Activated CD8-positive, alpha-beta memory T cell treated with anti-CD3 and anti-CD28 coated beads for 4 hours (primary cell): ENCODE results near the gene TOE1.
"Not testable (repeated sequence)": the region's sequence is repeated elsewhere in the genome, so short reads cannot be mapped to it uniquely, and the experiment has no call there.

Source experiments
- DNase-seq, 2 donors: peaks; one replicate each; pipeline ENCODE4 v3.0.0-alpha.2; 2020; ENCODE audit warnings: low read depth in 2 of 2

Gene TOE1

GRCh38 chr1:45339789-45340558, at the start of gene TOE1, which contains the start of gene MUTYH:
Gene TOE1 (plus strand): TSS chr1:45340170. CDS start chr1:45340253, 83 bp downstream.
Gene MUTYH (minus strand): TSS chr1:45340440. CDS start chr1:45334505, 5,935 bp downstream.
- DNase-seq = peak; percentile 81 to 85

GRCh38 chr1:45291002-45291401, 49.0 kb upstream of the TOE1 start:
- not testable (repeated sequence) for DNase-seq

DNA sequence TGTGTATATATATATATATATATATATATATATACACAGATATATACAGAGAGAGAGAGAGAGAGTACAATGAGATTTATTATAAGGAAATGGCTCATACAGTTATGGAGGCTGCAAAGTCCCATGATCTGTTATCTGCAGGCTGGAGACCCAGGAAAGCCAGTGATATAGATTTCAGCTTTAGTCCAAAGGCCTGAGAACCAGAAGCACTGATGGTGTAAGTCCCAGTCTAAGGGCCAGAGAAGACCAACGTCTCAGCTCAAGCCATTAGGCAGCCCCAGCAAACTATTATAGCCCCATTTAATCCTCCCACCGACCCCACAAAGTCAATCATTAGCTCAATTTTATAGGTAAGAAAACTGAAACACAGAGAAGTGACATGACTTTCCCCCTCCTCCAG, 48.3 kb upstream of the TOE1 start:
- DNase-seq = no peak

- no peak for DNase-seq
Observed at GRCh38 chr1:45297666-45298356, 42.2 kb upstream of the TOE1 start.

DNA sequence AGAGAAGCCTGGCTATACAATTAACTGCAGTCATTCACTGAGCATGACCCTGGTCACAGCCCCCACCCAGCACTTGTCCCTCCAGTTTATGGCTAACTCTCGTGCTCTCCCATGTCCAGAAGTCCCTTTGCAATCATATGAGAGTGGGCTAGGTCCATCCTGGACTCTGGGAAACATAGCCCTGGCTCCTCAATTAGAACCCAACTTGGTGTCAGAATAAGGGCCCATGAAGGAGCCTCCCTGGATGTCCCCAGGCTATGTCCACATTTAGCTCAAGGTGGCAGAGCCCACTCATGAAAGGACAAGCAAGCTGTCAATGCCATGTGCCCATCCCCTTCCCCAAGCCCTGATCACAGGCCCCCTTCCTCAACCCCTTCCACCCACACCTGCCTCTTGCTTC, 40.7 kb upstream of the TOE1 start:
- no peak for DNase-seq

- peak in 1 of 2 donors; percentile 3 for DNase-seq
Observed at GRCh38 chr1:45299981-45300668, 39.8 kb upstream of the TOE1 start.

GRCh38 chr1:45300669-45300997, 39.3 kb upstream of the TOE1 start:
- DNase-seq = no peak

DNA sequence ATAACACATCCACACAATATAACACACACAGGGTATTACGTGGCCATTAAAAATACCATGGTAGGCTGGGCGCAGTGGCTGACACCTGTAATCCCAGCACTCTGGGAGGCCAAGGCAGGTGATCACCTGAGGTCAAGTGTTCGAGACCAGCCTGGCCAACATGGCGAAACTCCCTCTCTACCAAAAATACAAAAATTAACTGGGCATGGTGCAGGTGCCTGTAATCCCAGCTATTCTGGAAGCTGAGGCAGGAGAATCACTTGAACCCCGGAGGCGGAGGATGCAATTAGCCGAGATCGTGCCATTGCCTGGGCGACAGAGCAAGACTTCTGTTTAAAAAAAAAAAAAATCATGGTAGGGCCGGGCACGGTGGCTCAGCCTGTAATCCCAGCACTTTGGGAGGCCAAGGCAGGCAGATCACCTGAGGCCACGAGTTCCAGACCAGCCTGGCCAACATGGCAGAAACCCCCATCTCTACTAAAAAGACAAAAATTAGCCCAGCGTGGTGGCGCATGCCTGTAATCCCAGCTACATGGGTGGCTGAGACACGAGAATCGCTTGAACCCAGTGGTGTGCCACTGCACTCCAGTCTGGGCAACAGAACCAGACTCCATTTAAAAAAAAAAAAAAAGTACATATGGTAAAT, 37.3 kb upstream of the TOE1 start:
- DNase-seq = no peak

- DNase-seq = peak; percentile 98 to 99
Observed at GRCh38 chr1:45303520-45304310, 36.3 kb upstream of the TOE1 start.

DNA sequence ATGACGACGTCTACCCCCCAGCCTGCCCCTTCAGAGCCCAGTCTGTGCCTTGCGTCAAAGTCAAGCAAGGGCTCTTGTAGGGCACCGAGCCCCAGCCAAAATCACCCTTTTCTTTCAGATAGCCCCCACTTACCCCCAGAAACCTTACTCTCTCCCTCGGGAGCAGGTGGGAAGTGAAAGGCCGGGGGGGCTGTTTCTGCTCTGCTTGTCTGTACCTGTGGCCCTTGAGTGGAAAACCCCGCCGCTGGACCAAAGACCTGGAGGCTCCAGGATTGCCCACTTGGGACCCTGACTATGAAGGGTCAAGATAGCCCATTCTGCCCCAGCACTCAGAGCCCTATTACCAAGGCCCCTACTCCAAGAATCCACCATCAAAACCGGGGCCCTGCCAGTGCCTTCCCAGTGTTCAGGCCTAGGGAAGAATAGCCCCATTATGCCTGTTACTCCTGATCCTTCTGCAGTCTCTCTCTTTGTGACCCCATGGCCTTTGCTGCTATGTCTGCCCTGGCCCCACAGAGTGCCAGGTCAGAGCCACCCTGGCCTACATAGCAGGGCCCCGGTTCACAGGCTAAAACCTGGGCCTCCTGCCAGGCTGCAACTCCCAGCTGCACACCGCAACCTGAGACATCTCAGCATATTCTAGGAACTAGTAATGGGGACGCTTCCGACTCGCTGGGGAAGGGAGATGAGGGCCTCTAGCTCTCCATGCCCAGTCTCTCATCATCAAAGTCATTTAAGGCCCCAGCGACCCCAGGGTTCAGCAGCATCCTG, 35.5 kb upstream of the TOE1 start:
- no peak for DNase-seq

DNA sequence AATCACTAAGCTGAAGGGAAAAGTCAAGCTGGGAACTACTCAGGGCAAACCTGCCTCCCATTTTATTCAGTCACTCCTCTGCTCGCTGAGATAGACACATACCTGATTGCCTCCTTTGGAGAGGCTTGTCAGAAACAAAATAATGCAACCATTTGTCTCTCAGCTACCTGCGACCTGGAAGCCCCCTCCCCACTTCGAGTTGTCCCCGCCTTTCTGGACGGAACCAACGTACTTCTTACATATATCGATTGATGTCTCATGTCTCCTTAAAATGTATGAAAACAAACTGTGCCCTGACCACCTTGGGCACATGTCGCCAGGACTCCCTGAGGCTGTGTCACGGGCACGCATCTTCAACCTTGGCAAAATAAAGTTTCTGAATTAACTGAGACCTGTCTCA, 34.7 kb upstream of the TOE1 start:
- DNase-seq = no peak

GRCh38 chr1:45306319-45306718, 33.7 kb upstream of the TOE1 start:
- DNase-seq = no peak

GRCh38 chr1:45306905-45307304, 33.1 kb upstream of the TOE1 start:
- DNase-seq = no peak

GRCh38 chr1:45314266-45314665, 25.7 kb upstream of the TOE1 start:
- no peak for DNase-seq

- DNase-seq = no peak
Observed at GRCh38 chr1:45317166-45317565, 22.8 kb upstream of the TOE1 start.

DNA sequence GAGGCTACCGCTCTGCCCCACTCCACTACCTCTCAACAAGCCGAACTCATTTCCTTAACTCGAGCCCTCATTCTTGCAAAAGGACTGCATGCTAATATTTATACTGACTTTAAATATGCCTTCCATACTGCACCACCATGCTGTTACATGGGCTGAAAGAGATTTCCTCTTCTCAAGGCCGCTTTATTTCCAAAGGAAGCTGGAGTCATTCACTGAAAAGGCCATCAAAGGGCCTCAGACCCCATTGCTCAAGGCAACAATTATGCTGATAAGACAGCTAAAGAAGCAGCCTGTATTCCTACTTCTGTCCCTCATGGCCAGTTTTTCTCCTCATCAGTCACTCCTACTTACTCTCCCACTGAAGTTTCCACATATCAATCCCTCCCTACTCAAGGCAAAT, 20.2 kb upstream of the TOE1 start:
- no peak for DNase-seq

DNA sequence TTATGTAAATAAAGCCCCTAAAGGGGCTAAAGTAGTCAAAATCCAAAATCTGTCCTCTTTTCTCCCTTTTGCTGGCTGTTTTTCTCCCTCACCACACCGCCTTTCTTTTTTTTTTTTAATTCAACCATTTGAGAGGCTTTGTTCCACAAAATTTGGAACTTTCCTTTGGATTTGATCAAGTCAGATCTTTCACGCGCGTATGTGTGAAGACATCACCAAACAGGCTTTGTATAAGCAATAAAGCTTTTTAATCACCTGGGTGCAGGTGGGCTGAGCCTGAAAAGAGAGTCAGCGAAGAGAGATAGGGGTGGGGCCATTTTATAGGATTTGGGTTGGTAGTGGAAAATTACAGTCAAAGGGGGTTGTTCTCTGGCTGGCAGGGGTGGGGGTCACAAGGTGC, 18.5 kb upstream of the TOE1 start:
- no peak for DNase-seq

DNA sequence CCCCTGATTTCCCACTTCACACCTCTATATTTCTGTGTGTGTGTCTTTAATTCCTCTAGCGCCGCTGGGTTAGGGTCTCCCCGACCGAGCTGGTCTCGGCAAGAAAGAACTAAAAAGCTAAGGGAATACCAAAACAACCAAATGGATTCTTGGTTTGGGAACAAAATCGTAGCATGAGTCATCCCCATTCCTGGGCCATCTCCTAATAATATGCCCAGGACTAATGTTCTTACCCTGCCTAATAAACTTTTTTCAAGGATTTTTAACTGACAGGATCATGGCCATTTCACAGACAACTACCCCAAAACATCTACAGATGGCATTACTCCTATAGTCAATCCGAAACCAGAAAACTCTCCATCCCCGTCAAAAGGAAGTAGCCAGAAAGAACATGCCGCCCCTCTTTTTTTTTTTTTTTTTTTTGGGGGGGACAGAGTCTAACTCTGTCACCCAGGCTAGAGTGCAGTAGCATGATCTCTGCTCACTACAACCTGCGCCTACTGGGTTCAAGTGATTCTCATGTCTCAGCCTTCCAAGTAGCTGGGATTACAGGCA, 17.4 kb upstream of the TOE1 start:
- no peak for DNase-seq

DNA sequence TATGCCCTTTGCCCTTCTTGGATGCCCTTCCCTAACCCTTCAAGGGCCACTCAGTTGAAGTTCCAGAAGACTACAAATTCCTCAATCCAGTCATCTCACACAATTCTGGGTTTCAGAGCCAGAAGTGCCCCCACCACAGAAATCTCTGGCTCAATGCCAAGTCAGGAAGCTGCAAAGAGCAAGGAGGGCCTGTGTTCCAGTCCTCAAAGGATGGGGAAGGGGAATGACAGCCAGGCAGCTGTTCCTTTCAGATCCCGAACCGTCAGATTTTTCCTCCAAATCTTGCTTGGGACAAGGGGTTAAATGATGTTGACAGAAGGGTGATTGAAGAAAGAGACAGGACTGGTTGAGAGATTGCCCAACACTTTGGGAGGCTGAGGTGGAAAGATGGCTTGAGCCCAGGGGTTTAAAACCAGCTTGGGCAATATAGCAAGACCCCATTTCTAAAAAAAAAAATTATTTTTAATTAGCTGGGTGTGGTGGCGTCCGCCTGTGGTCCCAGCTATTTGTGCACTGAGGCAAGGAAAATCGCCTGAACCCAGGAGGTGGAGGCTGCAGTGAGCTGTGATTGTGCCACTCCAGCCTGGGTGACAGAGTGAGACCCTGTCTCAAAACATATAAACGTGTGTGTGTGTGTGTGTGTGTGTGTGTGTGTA, 14.0 kb upstream of the TOE1 start:
- DNase-seq = no peak
